CD4-positive, alpha-beta memory T cell (primary cell): Measurements from ENCODE around the gene GSK3B. TPM values are rescaled to one million over a fixed set of nuclear protein-coding genes. Genes with fewer than 3 reads are reported as not detected.
A peak's percentile ranks its signal among the peaks of the same experiment; 100 is the strongest.
"Not testable (repeated sequence)": the region's sequence is repeated elsewhere in the genome, so short reads cannot be mapped to it uniquely, and the experiment has no call there.

Experiments used
- CTCF ChIA-PET: fragments of 350-600 bp; sonication (Branson Sonifier 250); formaldehyde crosslinking; loops from one replicate; lab custom pipeline; 2021; ENCODE audit warnings: inconsistent platforms; ENCODE audit not compliant: partially characterized antibody; lab: Charles Lee
- POLR2A ChIA-PET: fragments of 350-600 bp; sonication (Branson Sonifier 250); formaldehyde crosslinking; loops from one replicate; lab custom pipeline; 2021; ENCODE audit not compliant: partially characterized antibody; lab: Charles Lee
- DNase-seq, 5 donors: peaks; one replicate each; pipeline versions ENCODE4 v3.0.0 to v3.0.0-alpha.2; 2020 to 2022; ENCODE audit warnings: mixed read lengths in 1 of 5
- H3K27ac ChIP-seq: one replicate; pipeline ENCODE4 v1.7.0; 2013; ENCODE audit warnings: low read depth, low read length
- H3K27me3 ChIP-seq: 2 replicates; pipeline ENCODE4 v1.7.0; 2013; ENCODE audit warnings: mild to moderate bottlenecking, low read length, moderate library complexity; ENCODE audit not compliant: insufficient read depth
- H3K36me3 ChIP-seq: 2 replicates; pipeline ENCODE4 v1.7.0; 2013; ENCODE audit warnings: mild to moderate bottlenecking, low read length, moderate library complexity; ENCODE audit not compliant: insufficient read depth
- H3K4me1 ChIP-seq: 2 replicates; pipeline ENCODE4 v1.7.0; 2013; ENCODE audit warnings: mild to moderate bottlenecking, low read length, moderate library complexity; ENCODE audit not compliant: insufficient read depth
- H3K4me3 ChIP-seq, 2 donors: one replicate each; pipeline ENCODE4 v1.7.0; 2013; ENCODE audit warnings: low read length in 2 of 2, mild to moderate bottlenecking in 1 of 2
- H3K9me3 ChIP-seq, 2 donors: one replicate each; pipeline ENCODE4 v1.7.0; 2013; ENCODE audit warnings: low read length in 2 of 2, control low read depth in 1 of 2; ENCODE audit not compliant: control insufficient read depth in 1 of 2
- H3K27ac Mint-ChIP-seq, 7 donors: one replicate each; pipeline ENCODE4 v1.8.0; 2020 to 2021; ENCODE audit warnings: mixed read lengths in 7 of 7, mild to moderate bottlenecking in 6 of 7, inconsistent platforms in 3 of 7, moderate library complexity in 3 of 7
- H3K27me3 Mint-ChIP-seq, 2 donors: one replicate each; pipeline ENCODE4 v1.8.0; 2020 to 2021; ENCODE audit warnings: mixed read lengths in 2 of 2
- H3K36me3 Mint-ChIP-seq, 2 donors: one replicate each; pipeline ENCODE4 v1.8.0; 2020 to 2021; ENCODE audit warnings: mixed read lengths in 2 of 2, inconsistent platforms in 1 of 2, mild to moderate bottlenecking in 1 of 2
- H3K4me1 Mint-ChIP-seq, 4 donors: one replicate each; pipeline ENCODE4 v1.8.0; 2020 to 2021; ENCODE audit warnings: mixed read lengths in 4 of 4, mild to moderate bottlenecking in 1 of 4
- H3K4me3 Mint-ChIP-seq, 8 donors: one replicate each; pipeline ENCODE4 v1.8.0; 2020 to 2021; ENCODE audit warnings: mixed read lengths in 8 of 8, mild to moderate bottlenecking in 7 of 8, moderate library complexity in 6 of 8, inconsistent platforms in 3 of 8
- H3K9me3 Mint-ChIP-seq, 8 donors: one replicate each; pipeline ENCODE4 v1.8.0; 2020 to 2021; ENCODE audit warnings: mixed read lengths in 8 of 8, mild to moderate bottlenecking in 5 of 8, inconsistent platforms in 3 of 8, moderate library complexity in 1 of 8
- intact Hi-C: fragments of 100-400 bp; cut with micrococcal nuclease; formaldehyde crosslinking; loops from one replicate; pipeline ENCODE4 v1.15.1; 2023
- polyA plus RNA-seq, 2 donors: library from polyadenylated mRNA; unstranded; fragments of 300-500 nt; fragmentation: Illumina TruSeq; gene quantifications; one replicate each; pipeline ENCODE4 v1.2.3, GENCODE V29; 2021
- total RNA-seq, 2 experiments: library from RNA; stranded (reverse); gene quantifications; one replicate each; pipeline ENCODE4 v1.2.3, GENCODE V29; 2021

The GSK3B gene
- total and polyA plus RNA-seq, 4 experiments from 2014 or later = 10.4 to 35.0 (median 25.5) TPM

DNA sequence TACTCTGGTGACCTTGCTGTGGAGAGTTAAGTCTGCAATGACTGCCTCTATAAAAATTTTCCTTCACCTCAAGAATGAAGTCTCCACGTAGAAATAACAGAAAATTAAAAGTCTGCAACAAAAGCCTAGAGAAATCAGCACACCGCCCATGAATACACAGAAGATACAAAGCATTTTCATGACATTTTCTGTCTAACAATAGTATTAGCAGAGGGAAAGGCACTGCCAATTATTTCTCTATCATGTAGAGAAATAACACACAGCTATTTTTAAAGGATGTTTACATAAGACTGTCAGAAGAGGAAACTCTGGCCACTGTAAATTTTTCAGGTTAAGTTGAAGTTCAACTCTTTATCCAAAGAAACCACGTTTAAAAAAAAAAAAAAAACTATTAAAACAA is 80.8 kb downstream of the GSK3B start:
- peaks cover 22% of the 10 kb centered on the region for H3K4me1 ChIP-seq
- Mint-ChIP-seq H3K9me3 (peaks cover 0 to 4% (median 0%) of the 10 kb centered on the region in 8 donors), H3K4me1 (peaks cover 42 to 75% (median 56%) of the 10 kb centered on the region in 4 donors), H3K27ac (peak overlapping the region in 1 of 7 donors; percentile 32), H3K36me3 (peaks cover 0 to 17% of the 10 kb centered on the region in 2 donors), H3K4me3 (peak overlapping the region in 3 of 8 donors; percentile 9 to 45 (median 20)), H3K27me3 (no peaks in the 10 kb centered on the region)
- H3K4me3 ChIP-seq = no peak overlapping the region
- H3K27ac ChIP-seq = no peak overlapping the region
- no peaks in the 10 kb centered on the region for H3K9me3 ChIP-seq
- DNase-seq = no peak
- CTCF ChIA-PET = no interaction called here
- intact Hi-C loops = no loop called here
- H3K36me3 ChIP-seq = no peaks in the 10 kb centered on the region
- POLR2A ChIA-PET = no interaction called here
- no peaks in the 10 kb centered on the region for H3K27me3 ChIP-seq

DNA sequence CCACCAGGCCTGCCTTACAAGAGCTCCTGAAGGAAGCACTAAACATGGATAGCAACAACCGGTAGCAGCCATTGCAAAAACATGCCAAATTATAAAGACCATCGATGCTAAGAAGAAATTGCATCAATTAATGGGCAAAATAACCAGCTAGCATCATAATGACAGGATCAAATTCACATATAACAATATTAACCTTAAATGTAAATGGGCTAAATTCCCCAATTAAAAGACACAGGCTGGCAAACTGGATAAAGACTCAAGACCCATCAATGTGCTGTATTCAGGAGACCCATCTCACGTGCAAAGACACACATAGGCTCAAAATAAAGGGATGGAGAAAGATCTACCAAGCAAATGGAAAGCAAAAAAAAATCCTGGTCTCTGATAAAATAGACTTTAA is 88.5 kb downstream of the GSK3B start:
- CTCF ChIA-PET, H3K9me3 ChIP-seq, intact Hi-C loops, H3K4me3 ChIP-seq, DNase-seq, H3K27me3 ChIP-seq, H3K36me3 ChIP-seq, POLR2A ChIA-PET, H3K27me3 Mint-ChIP-seq, H3K27ac ChIP-seq: not testable (repeated sequence)
- peaks cover 18 to 53% of the 10 kb centered on the region in 2 donors for H3K36me3 Mint-ChIP-seq
- H3K4me1 ChIP-seq = peaks cover 16% of the 10 kb centered on the region
- H3K27ac Mint-ChIP-seq = peak overlapping the region in 1 of 7 donors; percentile 48
- H3K4me1 Mint-ChIP-seq = peaks cover 41 to 72% (median 62%) of the 10 kb centered on the region in 4 donors
- peak overlapping the region in 2 of 8 donors; percentile 37 to 39 for H3K4me3 Mint-ChIP-seq
- H3K9me3 Mint-ChIP-seq = peaks cover 2 to 27% (median 17%) of the 10 kb centered on the region in 8 donors

DNA sequence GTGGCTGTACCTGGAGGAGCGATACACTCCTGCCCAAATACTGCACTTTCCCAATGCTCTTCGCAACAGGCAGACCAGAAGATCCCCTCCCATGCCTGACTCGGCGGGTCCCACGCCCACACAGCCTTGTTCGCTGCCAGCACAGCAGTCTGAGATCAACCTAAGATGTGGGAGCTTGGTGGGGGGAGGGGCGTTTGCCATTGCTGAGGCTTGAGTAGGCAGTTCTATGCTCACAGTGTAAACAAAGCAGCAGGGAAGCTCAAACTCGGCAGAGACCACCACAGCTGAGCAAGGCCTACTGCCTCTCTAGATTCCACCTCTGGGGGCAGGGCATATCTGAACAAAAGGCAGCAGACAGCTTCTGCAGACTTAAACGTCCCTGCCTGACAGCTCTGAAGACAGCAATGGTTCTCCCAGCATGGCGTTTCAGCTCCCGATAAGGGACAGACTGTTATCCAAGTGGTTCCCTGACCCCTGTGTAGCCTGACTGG is 90.2 kb downstream of the GSK3B start:
- peaks cover 40 to 72% (median 67%) of the 10 kb centered on the region in 4 donors for H3K4me1 Mint-ChIP-seq
- CTCF ChIA-PET, H3K9me3 ChIP-seq, POLR2A ChIA-PET, H3K4me3 ChIP-seq, DNase-seq, H3K36me3 ChIP-seq, H3K27me3 Mint-ChIP-seq, H3K27me3 ChIP-seq, intact Hi-C loops, H3K27ac ChIP-seq: not testable (repeated sequence)
- peak overlapping the region in 2 of 7 donors; percentile 14 to 19 for H3K27ac Mint-ChIP-seq
- H3K36me3 Mint-ChIP-seq = peaks cover 33 to 63% of the 10 kb centered on the region in 2 donors
- H3K9me3 Mint-ChIP-seq = peaks cover 2 to 27% (median 17%) of the 10 kb centered on the region in 8 donors
- peak overlapping the region in 2 of 8 donors; percentile 3 to 72 for H3K4me3 Mint-ChIP-seq
- peaks cover 16% of the 10 kb centered on the region for H3K4me1 ChIP-seq

DNA sequence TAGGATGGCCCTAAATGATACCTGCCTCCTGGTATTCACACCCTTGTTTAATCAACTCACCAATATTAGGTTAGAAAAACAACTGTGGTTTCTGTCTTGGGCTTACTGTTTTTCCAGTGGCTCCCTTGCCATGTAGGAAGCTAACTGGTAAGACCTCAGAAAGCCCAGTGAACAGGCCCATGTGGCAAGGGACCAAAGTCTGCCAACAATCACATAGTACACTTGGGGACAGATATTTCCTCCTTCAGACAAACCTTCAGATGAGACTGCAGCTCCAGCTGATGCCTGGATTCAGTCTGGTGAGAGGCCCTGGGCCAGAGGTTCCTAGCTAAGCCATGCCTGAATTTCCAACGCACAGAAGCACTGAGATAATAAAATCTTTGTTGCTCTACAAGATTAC is 96.1 kb downstream of the GSK3B start:
- no peak overlapping the region for H3K4me3 Mint-ChIP-seq
- H3K4me1 Mint-ChIP-seq = peaks cover 17 to 39% (median 30%) of the 10 kb centered on the region in 4 donors
- Histone ChIP-seq H3K9me3 (no peaks in the 10 kb centered on the region), H3K27ac (no peak overlapping the region), H3K4me1 (no peaks in the 10 kb centered on the region), H3K36me3 (no peaks in the 10 kb centered on the region), H3K27me3 (no peaks in the 10 kb centered on the region), H3K4me3 (no peak overlapping the region)
- intact Hi-C loops = no loop called here
- ChIA-PET CTCF (no interaction called here), POLR2A (no interaction called here)
- DNase-seq = no peak
- peaks cover 0 to 5% (median 0%) of the 10 kb centered on the region in 8 donors for H3K9me3 Mint-ChIP-seq
- peaks cover 46 to 65% of the 10 kb centered on the region in 2 donors for H3K36me3 Mint-ChIP-seq
- H3K27ac Mint-ChIP-seq = no peak overlapping the region
- no peaks in the 10 kb centered on the region for H3K27me3 Mint-ChIP-seq

DNA sequence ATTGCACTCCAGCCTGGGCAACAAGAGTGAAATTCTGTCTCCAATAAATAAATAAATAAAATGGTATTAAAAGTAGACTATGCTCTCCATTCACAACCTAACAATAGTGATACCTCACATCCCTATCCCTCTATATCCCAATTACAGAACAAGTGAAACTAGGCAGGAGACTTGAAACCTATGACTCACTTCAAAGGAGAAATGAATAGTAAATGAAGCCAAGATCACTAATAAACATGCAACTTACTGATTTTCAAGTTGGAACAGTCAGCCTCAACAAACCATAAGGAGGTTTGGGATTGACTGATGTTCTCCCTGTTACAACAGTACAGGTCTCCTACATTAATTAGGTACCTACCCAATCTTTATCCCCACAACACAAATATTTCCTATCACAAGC is 103.4 kb downstream of the GSK3B start:
- Mint-ChIP-seq H3K36me3 (peaks cover 21 to 30% of the 10 kb centered on the region in 2 donors), H3K4me3 (no peak overlapping the region), H3K27ac (no peak overlapping the region), H3K27me3 (no peaks in the 10 kb centered on the region), H3K4me1 (peaks cover 25 to 45% (median 32%) of the 10 kb centered on the region in 4 donors), H3K9me3 (peaks cover 0 to 21% (median 10%) of the 10 kb centered on the region in 8 donors)
- Histone ChIP-seq H3K36me3 (no peaks in the 10 kb centered on the region), H3K4me3 (no peak overlapping the region), H3K27me3 (no peaks in the 10 kb centered on the region), H3K9me3 (peaks cover 0 to 3% of the 10 kb centered on the region in 2 donors), H3K4me1 (no peaks in the 10 kb centered on the region), H3K27ac (no peak overlapping the region)
- POLR2A ChIA-PET = no interaction called here
- intact Hi-C loops = no loop called here
- CTCF ChIA-PET = no interaction called here
- no peak for DNase-seq

DNA sequence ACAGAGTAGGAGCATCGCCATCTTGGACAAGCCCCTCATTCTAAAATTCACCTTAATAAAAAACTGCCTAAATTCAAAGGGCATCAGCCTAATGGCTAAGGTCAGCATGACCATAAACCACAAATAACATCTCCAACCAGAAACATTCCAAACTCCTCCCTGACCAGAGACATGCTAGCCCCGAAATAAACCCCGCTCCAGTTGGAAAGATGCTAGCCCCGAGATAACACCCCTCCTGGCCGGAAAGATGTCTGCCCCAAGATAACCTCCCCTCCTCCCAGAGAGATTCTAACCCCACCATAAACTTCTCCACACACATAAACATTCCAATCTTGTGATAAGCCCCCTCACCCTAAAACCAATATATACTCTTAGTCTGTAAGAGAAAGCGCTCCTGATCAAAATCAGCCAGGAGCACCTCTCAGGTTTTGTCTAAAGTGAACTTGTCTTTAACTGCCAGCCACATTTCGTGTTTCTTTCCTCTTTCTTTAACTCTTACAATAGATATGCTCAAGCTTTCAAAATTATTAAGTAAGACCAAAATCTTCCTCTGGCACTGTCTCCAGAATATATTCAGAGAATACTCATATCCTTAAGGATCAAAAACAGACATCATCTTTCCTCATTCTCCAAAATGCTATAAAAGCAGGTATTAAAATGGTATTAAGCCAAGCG is 104.1 kb downstream of the GSK3B start:
- H3K27me3 Mint-ChIP-seq = no peaks in the 10 kb centered on the region
- Histone ChIP-seq H3K4me1 (no peaks in the 10 kb centered on the region), H3K36me3 (no peaks in the 10 kb centered on the region), H3K27me3 (no peaks in the 10 kb centered on the region), H3K27ac (no peak overlapping the region), H3K4me3 (no peak overlapping the region), H3K9me3 (peaks cover 0 to 3% of the 10 kb centered on the region in 2 donors)
- peaks cover 0 to 28% (median 17%) of the 10 kb centered on the region in 8 donors for H3K9me3 Mint-ChIP-seq
- peaks cover 29 to 37% of the 10 kb centered on the region in 2 donors for H3K36me3 Mint-ChIP-seq
- H3K4me1 Mint-ChIP-seq = peaks cover 25 to 45% (median 37%) of the 10 kb centered on the region in 4 donors
- H3K27ac Mint-ChIP-seq = peak overlapping the region in 2 of 7 donors; percentile 18 to 30
- no peak for DNase-seq
- peak overlapping the region in 2 of 8 donors; percentile 10 to 23 for H3K4me3 Mint-ChIP-seq
- intact Hi-C loops = no loop called here
- ChIA-PET CTCF (no interaction called here), POLR2A (no interaction called here)

DNA sequence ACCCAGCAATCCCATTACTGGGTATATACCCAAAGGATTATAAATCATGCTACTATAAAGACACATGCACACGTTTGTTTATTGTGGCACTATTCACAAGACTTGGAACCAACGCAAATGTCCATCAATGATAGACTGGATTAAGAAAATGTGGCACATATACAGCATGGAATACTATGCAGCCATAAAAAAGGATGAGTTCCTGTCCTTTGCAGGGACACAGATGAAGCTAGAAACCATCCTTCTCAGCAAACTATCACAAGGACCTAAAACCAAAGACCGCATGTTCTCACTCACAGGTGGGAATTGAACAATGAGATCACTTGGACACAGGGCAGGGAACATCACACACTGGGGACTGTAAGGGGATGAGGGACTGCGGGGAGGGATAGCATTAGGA is 107.4 kb downstream of the GSK3B start:
- Mint-ChIP-seq H3K4me1 (peaks cover 32 to 42% (median 40%) of the 10 kb centered on the region in 4 donors), H3K27ac (peak overlapping the region in 1 of 7 donors; percentile 9), H3K36me3 (peaks cover 51 to 63% of the 10 kb centered on the region in 2 donors), H3K9me3 (peaks cover 3 to 49% (median 36%) of the 10 kb centered on the region in 8 donors)
- H3K27me3 Mint-ChIP-seq, H3K9me3 ChIP-seq, H3K4me3 ChIP-seq, H3K4me1 ChIP-seq, H3K4me3 Mint-ChIP-seq, intact Hi-C loops, CTCF ChIA-PET, H3K27me3 ChIP-seq, POLR2A ChIA-PET, H3K36me3 ChIP-seq, DNase-seq, H3K27ac ChIP-seq: not testable (repeated sequence)
